SH-SY5Y (cell line): Measurements from ENCODE around the gene RAPGEFL1.

Source experiments
- GATA2 ChIP-seq: IDR thresholded peaks from 2 replicates; pipeline ENCODE4 v1.6.1; 2011; ENCODE audit warnings: mild to moderate bottlenecking, low read depth, low read length
- GATA3 ChIP-seq: IDR thresholded peaks from 2 replicates; pipeline ENCODE4 v1.6.1; 2011; ENCODE audit warnings: low read depth, mild to moderate bottlenecking, low read length, moderate library complexity

DNA sequence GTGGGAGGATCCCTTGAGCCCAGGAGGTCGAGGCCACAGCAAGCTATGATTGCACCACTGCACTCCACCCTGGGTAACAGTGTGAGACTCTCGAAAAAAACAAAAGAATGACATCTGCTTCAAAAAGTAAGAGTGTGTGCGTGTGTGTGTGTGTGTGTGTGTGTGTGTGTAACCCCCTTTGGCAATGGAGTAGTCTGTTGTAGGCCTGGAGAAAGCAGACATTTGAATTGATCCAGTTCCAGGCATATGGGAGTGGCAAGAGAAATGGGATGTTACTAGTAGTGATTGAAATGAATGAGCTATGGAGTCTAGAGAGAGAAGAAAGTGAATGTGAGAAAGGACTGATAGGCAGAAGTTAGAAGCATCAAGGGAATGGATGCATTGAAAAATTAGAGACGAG, 27.0 kb upstream of the RAPGEFL1 start:
- no peak for TF ChIP-seq GATA2
- TF ChIP-seq GATA3, result no peak
